HCT116 (cell line): Measurements from ENCODE around the gene UBALD2. TPM values are rescaled to one million over a fixed set of nuclear protein-coding genes. Genes with fewer than 3 reads are reported as not detected.

Experiments used
- ATAC-seq: fragments of 200-7000 bp; cut with Tn5 transposase; 2 replicates; pipeline ENCODE4 v1.9.1; 2020; ENCODE audit warnings: mild to moderate bottlenecking, moderate library complexity
- BruUV-seq: library from RNA; stranded (reverse); fragments of 400-500 nt; replicated peaks from 2 replicates; lab custom pipeline; 2021; lab: Mats Ljungman, UMichigan
- CTCF ChIA-PET: fragments of 300-600 bp; sonication (Branson Sonifier 250); formaldehyde crosslinking; loops from one replicate; lab custom pipeline; 2021; ENCODE audit warnings: antibody characterized with exemption; lab: Charles Lee
- POLR2A ChIA-PET: fragments of 300-600, 350-600 bp; sonication (Branson Sonifier 250); formaldehyde crosslinking; loops from one replicate; lab custom pipeline; 2021; ENCODE audit warnings: antibody characterized with exemption; lab: Charles Lee
- RAD21 ChIA-PET, 2 experiments: fragments of 300-600 bp; sonication (Branson Sonifier 250); formaldehyde crosslinking; loops; one replicate each; lab custom pipeline; 2023; ENCODE audit warnings: low total read pairs in 2 of 2; ENCODE audit not compliant: uncharacterized antibody in 2 of 2, unreplicated experiment in 2 of 2, low non-redundant PET in 1 of 2; lab: Charles Lee
- DNase-seq: peaks from one replicate; pipeline ENCODE4 v3.0.0-alpha.2; 2010; ENCODE audit warnings: low read depth, low spot score
- H2AFZ ChIP-seq: fragments of 200-600 bp; shearing (Covaris generic), sonication (generic); 2 replicates; pipeline ENCODE4 v1.6.1; 2017; ENCODE audit warnings: low read depth, mixed run types, mixed read lengths, antibody characterized with exemption, low read length; ENCODE audit not compliant: poor library complexity, severe bottlenecking
- H3K27ac ChIP-seq: 2 replicates; pipeline ENCODE4 v1.5.1; 2012; ENCODE audit warnings: low read depth, low read length
- H3K27me3 ChIP-seq: fragments of 200-600 bp; sonication (generic); 2 replicates; pipeline ENCODE4 v1.6.1; 2016; ENCODE audit warnings: mixed run types, low read length, mixed read lengths; ENCODE audit not compliant: insufficient read depth
- H3K36me3 ChIP-seq, 2 experiments: fragments of 200-500 bp in 1 of 2; fragments of 200-600 bp in 1 of 2; sonication (Bioruptor generic) in 1 of 2; sonication (generic) in 1 of 2; 2 replicates each; pipeline versions ENCODE4 v1.5.1 to v1.6.1; 2014 to 2016; ENCODE audit warnings: low read length in 2 of 2, inconsistent platforms in 1 of 2, mixed read lengths in 1 of 2, mixed run types in 1 of 2; ENCODE audit not compliant: insufficient read depth in 2 of 2, control insufficient read depth in 1 of 2
- H3K4me1 ChIP-seq, 2 experiments: fragments of 200-600 bp in 1 of 2; sonication (generic) in 1 of 2; 2 replicates each; pipeline versions ENCODE4 v1.5.1 to v1.6.1; 2012 to 2017; ENCODE audit warnings: low read length in 2 of 2, inconsistent platforms in 1 of 2, mild to moderate bottlenecking in 1 of 2, mixed read lengths in 1 of 2, mixed run types in 1 of 2, moderate library complexity in 1 of 2; ENCODE audit not compliant: insufficient read depth in 2 of 2, control insufficient read depth in 1 of 2
- H3K4me2 ChIP-seq: fragments of 200-600 bp; sonication (generic); 2 replicates; pipeline ENCODE4 v1.6.1; 2017; ENCODE audit warnings: mixed run types, low read length, mixed read lengths
- H3K4me3 ChIP-seq, 2 experiments: fragments of 200-600 bp in 1 of 2; sonication (generic) in 1 of 2; replicated peaks in 1 of 2; 2 replicates each; pipeline ENCODE4 v1.5.1; 2011 to 2016; ENCODE audit warnings: low read length in 2 of 2, control low read depth in 1 of 2, low read depth in 1 of 2, mild to moderate bottlenecking in 1 of 2, mixed read lengths in 1 of 2, mixed run types in 1 of 2
- H3K79me2 ChIP-seq: fragments of 200-600 bp; sonication (generic); 2 replicates; pipeline ENCODE4 v1.6.1; 2017; ENCODE audit warnings: mild to moderate bottlenecking, mixed run types, low read length, moderate library complexity, mixed read lengths; ENCODE audit not compliant: insufficient read depth
- H3K9ac ChIP-seq: fragments of 200-600 bp; sonication (generic); 2 replicates; pipeline ENCODE4 v1.6.1; 2016; ENCODE audit warnings: low read length, mixed read lengths
- H3K9me2 ChIP-seq: fragments of 200-600 bp; sonication (generic), shearing (Covaris generic); 2 replicates; pipeline ENCODE4 v1.6.1; 2017; ENCODE audit warnings: mixed run types, mild to moderate bottlenecking, moderate library complexity; ENCODE audit not compliant: insufficient read depth
- H3K9me3 ChIP-seq, 2 experiments: fragments of 200-500 bp in 1 of 2; fragments of 200-600 bp in 1 of 2; sonication (Bioruptor generic) in 1 of 2; sonication (generic) in 1 of 2; 2 replicates each; pipeline ENCODE4 v1.6.1; 2014 to 2017; ENCODE audit warnings: low read length in 2 of 2, mixed read lengths in 2 of 2, inconsistent platforms in 1 of 2, low read depth in 1 of 2, mild to moderate bottlenecking in 1 of 2, mixed run types in 1 of 2, moderate library complexity in 1 of 2; ENCODE audit not compliant: control insufficient read depth in 1 of 2, insufficient read depth in 1 of 2
- H4K20me1 ChIP-seq: fragments of 200-600 bp; sonication (generic), shearing (Covaris generic); 2 replicates; pipeline ENCODE4 v1.6.1; 2017; ENCODE audit warnings: mixed run types, mild to moderate bottlenecking, moderate library complexity; ENCODE audit not compliant: insufficient read depth
- ATF3 ChIP-seq: IDR thresholded peaks from 2 replicates; pipeline ENCODE4 v1.6.1; 2012
- CBX3 ChIP-seq: IDR thresholded peaks from 2 replicates; pipeline ENCODE4 v1.6.1; 2012; ENCODE audit warnings: low read depth
- EGR1 ChIP-seq: IDR thresholded peaks from 2 replicates; pipeline ENCODE4 v1.6.1; 2012; ENCODE audit warnings: low read depth
- EZH2 ChIP-seq: fragments of 200-600 bp; sonication (generic); IDR thresholded peaks from 2 replicates; pipeline ENCODE4 v1.6.1; 2017; ENCODE audit warnings: antibody characterized with exemption, mixed run types
- FOSL1 ChIP-seq: IDR thresholded peaks from 2 replicates; pipeline ENCODE4 v1.6.1; 2012; ENCODE audit warnings: low read depth
- POLR2AphosphoS5 ChIP-seq: IDR thresholded peaks from 2 replicates; pipeline ENCODE4 v1.6.1; 2011; ENCODE audit warnings: mild to moderate bottlenecking, low read depth, low read length, moderate library complexity
- RAD21 ChIP-seq: IDR thresholded peaks from 2 replicates; pipeline ENCODE4 v1.6.1; 2012; ENCODE audit warnings: low read depth, mild to moderate bottlenecking
- REST ChIP-seq: IDR thresholded peaks from 2 replicates; pipeline ENCODE4 v1.6.1; 2012; ENCODE audit warnings: low read depth
- YY1 ChIP-seq: IDR thresholded peaks from 2 replicates; pipeline ENCODE4 v1.6.1; 2011; ENCODE audit warnings: low read length, low read depth, moderate library complexity, mild to moderate bottlenecking; ENCODE audit not compliant: insufficient replicate concordance; ENCODE audit errors: extremely low read depth
- intact Hi-C: fragments of 100-400 bp; cut with micrococcal nuclease; formaldehyde crosslinking; loops from 2 replicates; pipeline ENCODE4 v1.10.0; 2022
- total RNA-seq: library from RNA; stranded (reverse); gene quantifications from one replicate; pipeline ENCODE4 v1.2.1, GENCODE V29; 2021; ENCODE audit not compliant: unreplicated experiment
- TF ChIP-seq, protein P1 (sequence below): IDR thresholded peaks from 2 replicates; pipeline ENCODE4 v1.6.1; 2012

Gene UBALD2
- total RNA-seq, 1 experiment from 2014 or later, result 94.3 TPM

DNA sequence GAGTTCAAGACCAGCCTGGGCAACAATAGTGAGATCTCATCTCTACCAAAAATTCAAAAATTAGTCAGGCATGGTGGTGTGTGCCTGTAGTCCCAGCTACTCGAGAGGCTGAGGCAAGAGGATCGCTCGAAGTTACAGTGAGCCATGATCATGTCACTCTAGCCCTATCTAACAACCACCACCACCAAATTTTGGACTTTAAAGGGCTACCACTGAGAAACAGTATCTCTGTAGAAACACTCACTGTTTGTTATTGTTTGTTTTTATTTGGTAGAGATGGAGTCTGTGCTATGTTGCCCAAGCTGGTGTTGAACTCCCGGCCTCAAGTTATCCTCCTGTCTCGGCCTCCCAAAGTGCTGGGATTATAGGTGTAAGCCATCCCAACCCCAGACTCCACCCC, 1.3 kb upstream of the UBALD2 start (continued):
- no peak for TF ChIP-seq REST
- no peak for TF ChIP-seq CBX3
- TF ChIP-seq FOSL1, result no peak
- no peak for TF ChIP-seq EGR1
- no peak for TF ChIP-seq ATF3
- TF ChIP-seq RAD21, result no peak
- no peak for TF ChIP-seq POLR2AphosphoS5

- peak overlapping the region; percentile 65 for H3K4me2 ChIP-seq
- peak overlapping the region; percentile 44 for H3K9ac ChIP-seq
- H2AFZ ChIP-seq, result no peak overlapping the region
- TSS peak; percentile 99 for BruUV-seq
- ATAC-seq (no peak), DNase-seq (no peak)
- H3K4me1 ChIP-seq, result peaks cover 25 to 40% of the 10 kb centered on the region in 2 experiments
- intact Hi-C loops, result no loop called here
- H3K36me3 ChIP-seq, result peaks cover 3 to 11% of the 10 kb centered on the region in 2 experiments; a peak in 2 of 4 replicates
- peak overlapping the region; percentile 63 for H3K27ac ChIP-seq
- H3K79me2 ChIP-seq, result peaks cover 24% of the 10 kb centered on the region
- RAD21 ChIA-PET, result interaction anchor here (0.7 to 1.4 kb wide), 2 partner anchors 82 to 143 kb away, joined by 3 to 5 read pairs; no protein-coding TSS in a partner anchor
- peak overlapping the region; percentile 15 to 82 for H3K4me3 ChIP-seq
- H4K20me1 ChIP-seq, result no peaks in the 10 kb centered on the region
- no peak for TF ChIP-seq EZH2
- no peak for TF ChIP-seq POLR2AphosphoS5
- no peak for TF ChIP-seq YY1
- TF ChIP-seq, protein P1, sequence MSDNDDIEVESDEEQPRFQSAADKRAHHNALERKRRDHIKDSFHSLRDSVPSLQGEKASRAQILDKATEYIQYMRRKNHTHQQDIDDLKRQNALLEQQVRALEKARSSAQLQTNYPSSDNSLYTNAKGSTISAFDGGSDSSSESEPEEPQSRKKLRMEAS, result no peak
- TF ChIP-seq, all 23 proteins: peak for 0
- Histone ChIP-seq H3K27me3 (no peaks in the 10 kb centered on the region), H3K9me2 (no peaks in the 10 kb centered on the region), H3K9me3 (no peaks in the 10 kb centered on the region)
- ChIA-PET CTCF (interaction anchor here (1.2 to 3.4 kb wide), 4 partner anchors 15 to 359 kb away, joined by 3 to 34 read pairs (median 6); no protein-coding TSS in a partner anchor), POLR2A (interaction anchor here (0.6 to 1.9 kb wide), 8 partner anchors 9 to 484 kb away, joined by 3 to 17 read pairs (median 3); no protein-coding TSS in a partner anchor)
Observed at GRCh38 chr17:76264425-76264754, 758 bp upstream of the UBALD2 start.
